Gastrocnemius medialis (tissue), 4 donors: ENCODE measurements around the gene NUSAP1. TPM values are rescaled to one million over a fixed set of nuclear protein-coding genes. Genes with fewer than 3 reads are reported as not detected.
A peak's percentile ranks its signal among the peaks of the same experiment; 100 is the strongest.
"Not testable (repeated sequence)": the region's sequence is repeated elsewhere in the genome, so short reads cannot be mapped to it uniquely, and the experiment has no call there.

Experiments used
- ATAC-seq, 2 donors: fragments of 150-250 bp; one replicate each; pipeline ENCODE4 v1.9.1; 2016
- DNase-seq, 2 donors: peaks; one replicate each; pipeline ENCODE4 v3.0.0-alpha.2; 2019
- H3K27ac ChIP-seq, 4 donors: fragments of 200-600 bp; sonication (generic); 1 replicate in 1 of 4; 2 replicates in 3 of 4; pipeline ENCODE4 v1.5.1; 2016 to 2018; ENCODE audit warnings: mild to moderate bottlenecking in 2 of 4, moderate library complexity in 1 of 4
- H3K27me3 ChIP-seq, 3 donors: fragments of 200-600 bp; sonication (generic) in 2 of 3; 1 replicate in 1 of 3; 2 replicates in 2 of 3; pipeline versions ENCODE4 v1.5.1 to v1.6.0; 2016 to 2019; ENCODE audit warnings: mild to moderate bottlenecking in 1 of 3, moderate library complexity in 1 of 3
- H3K36me3 ChIP-seq, 2 donors: fragments of 200-600 bp; sonication (generic) in 1 of 2; one replicate each; pipeline ENCODE4 v1.5.1; 2017 to 2018
- H3K4me1 ChIP-seq, 2 donors: fragments of 200-600 bp; sonication (generic) in 1 of 2; one replicate each; pipeline ENCODE4 v1.5.1; 2016 to 2017; ENCODE audit warnings: mild to moderate bottlenecking in 2 of 2
- H3K4me3 ChIP-seq, 4 donors: fragments of 200-600 bp; sonication (generic) in 3 of 4; 1 replicate in 1 of 4; 2 replicates in 3 of 4; pipeline ENCODE4 v1.5.1; 2016 to 2019; ENCODE audit warnings: mild to moderate bottlenecking in 2 of 4
- H3K9me3 ChIP-seq, 3 donors: fragments of 200-600 bp; sonication (generic) in 2 of 3; 1 replicate in 1 of 3; 2 replicates in 2 of 3; pipeline ENCODE4 v1.5.1; 2016 to 2019
- POLR2A ChIP-seq, 2 donors: fragments of 450-650 bp; IDR thresholded peaks; one replicate each; pipeline ENCODE4 v1.6.1; 2017; ENCODE audit warnings: antibody characterized with exemption in 2 of 2, mild to moderate bottlenecking in 2 of 2, moderate library complexity in 2 of 2
- in situ Hi-C, 4 donors: fragments of 200-750 bp; cut with MboI; loops; one replicate each; pipeline versions ENCODE4 v1.15.0 to v1.8.0; 2017; ENCODE audit warnings: low sequenced_read_pairs in 4 of 4
- intact Hi-C: fragments of 100-400 bp; cut with DNase I; formaldehyde crosslinking; loops from one replicate; pipeline ENCODE4 v1.15.1; 2023; ENCODE audit warnings: low total_unique reads
- total RNA-seq, 4 donors: library from RNA; depleted of rRNA; stranded (reverse); fragments of >200 nt; gene quantifications; one replicate each; pipeline versions ENCODE4 v1.1.0 to v1.2.3, GENCODE V29; 2016
- TF ChIP-seq, protein P1 (sequence below), 5 experiments: fragments of 450-650 bp in 3 of 5; fragments of 200-600 bp in 2 of 5; sonication (generic) in 2 of 5; IDR thresholded peaks in 4 of 5; conservative IDR thresholded peaks in 1 of 5; 1 replicate in 4 of 5; 2 replicates in 1 of 5; pipeline ENCODE4 v1.5.1; 2016 to 2019; ENCODE audit warnings: antibody characterized with exemption in 5 of 5, mild to moderate bottlenecking in 3 of 5, moderate library complexity in 3 of 5

The NUSAP1 gene
- total RNA-seq, 4 donors from 2014 or later, result 1.8 to 4.1 (median 2.5) TPM

GRCh38 chr15:41291065-41291631 lies 41.5 kb upstream of the NUSAP1 start:
- H3K36me3 ChIP-seq, result peaks cover 6 to 31% of the 10 kb centered on the region in 2 donors
- H3K4me3 ChIP-seq, result no peak overlapping the region
- no peak for ATAC-seq
- no peak for DNase-seq
- intact Hi-C loops (no loop called here), in situ Hi-C loops (loop anchor here in 1 of 4 donors (5.0 kb wide), 1 partner anchor 36 kb away; no protein-coding TSS in a partner anchor)
- peaks cover 11 to 24% of the 10 kb centered on the region in 2 donors for H3K4me1 ChIP-seq
- H3K27me3 ChIP-seq, result no peaks in the 10 kb centered on the region
- H3K9me3 ChIP-seq, result no peaks in the 10 kb centered on the region
- TF ChIP-seq, protein P1, sequence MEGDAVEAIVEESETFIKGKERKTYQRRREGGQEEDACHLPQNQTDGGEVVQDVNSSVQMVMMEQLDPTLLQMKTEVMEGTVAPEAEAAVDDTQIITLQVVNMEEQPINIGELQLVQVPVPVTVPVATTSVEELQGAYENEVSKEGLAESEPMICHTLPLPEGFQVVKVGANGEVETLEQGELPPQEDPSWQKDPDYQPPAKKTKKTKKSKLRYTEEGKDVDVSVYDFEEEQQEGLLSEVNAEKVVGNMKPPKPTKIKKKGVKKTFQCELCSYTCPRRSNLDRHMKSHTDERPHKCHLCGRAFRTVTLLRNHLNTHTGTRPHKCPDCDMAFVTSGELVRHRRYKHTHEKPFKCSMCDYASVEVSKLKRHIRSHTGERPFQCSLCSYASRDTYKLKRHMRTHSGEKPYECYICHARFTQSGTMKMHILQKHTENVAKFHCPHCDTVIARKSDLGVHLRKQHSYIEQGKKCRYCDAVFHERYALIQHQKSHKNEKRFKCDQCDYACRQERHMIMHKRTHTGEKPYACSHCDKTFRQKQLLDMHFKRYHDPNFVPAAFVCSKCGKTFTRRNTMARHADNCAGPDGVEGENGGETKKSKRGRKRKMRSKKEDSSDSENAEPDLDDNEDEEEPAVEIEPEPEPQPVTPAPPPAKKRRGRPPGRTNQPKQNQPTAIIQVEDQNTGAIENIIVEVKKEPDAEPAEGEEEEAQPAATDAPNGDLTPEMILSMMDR (IDR thresholded peaks at IDR 0.05 in 4 of 5, conservative IDR thresholded peaks at IDR 0.05 in 1 of 5), result no peak
- TF ChIP-seq POLR2A (IDR thresholded peaks at IDR 0.05), result no peak
- peak overlapping the region in 2 of 4 donors; percentile 4 to 60 for H3K27ac ChIP-seq

- Histone ChIP-seq H3K27ac (peak overlapping the region in 2 of 4 donors; percentile 20 to 60), H3K27me3 (no peaks in the 10 kb centered on the region), H3K4me3 (no peak overlapping the region), H3K36me3 (peaks cover 0 to 27% of the 10 kb centered on the region in 2 donors), H3K9me3 (no peaks in the 10 kb centered on the region), H3K4me1 (peaks cover 11 to 13% of the 10 kb centered on the region in 2 donors)
- in situ Hi-C loops, result loop anchor here in 1 of 4 donors (5.0 kb wide), 1 partner anchor 35 kb away; no protein-coding TSS in a partner anchor
- TF ChIP-seq, protein P1 (IDR thresholded peaks at IDR 0.05 in 4 of 5, conservative IDR thresholded peaks at IDR 0.05 in 1 of 5), result no peak
- TF ChIP-seq POLR2A (IDR thresholded peaks at IDR 0.05), result no peak
- intact Hi-C loops, result no loop called here
- no peak for DNase-seq
- no peak for ATAC-seq
These were observed 40.2 kb upstream of the NUSAP1 start for GRCh38 chr15:41292521-41292920.

- H3K4me3 ChIP-seq, H3K27me3 ChIP-seq, intact Hi-C loops, in situ Hi-C loops, DNase-seq, H3K9me3 ChIP-seq, ATAC-seq: not testable (repeated sequence)
- Histone ChIP-seq H3K36me3 (peaks cover 0 to 35% of the 10 kb centered on the region in 2 donors), H3K4me1 (peaks cover 0 to 15% of the 10 kb centered on the region in 2 donors), H3K27ac (peak overlapping the region in 1 of 4 donors; percentile 32)
These were observed 31.5 kb upstream of the NUSAP1 start for GRCh38 chr15:41301139-41301538.

GRCh38 chr15:41301587-41301986 lies 31.1 kb upstream of the NUSAP1 start:
- H3K36me3 ChIP-seq, result peaks cover 0 to 35% of the 10 kb centered on the region in 2 donors
- in situ Hi-C loops, result no loop called here

GRCh38 chr15:41304149-41304770 lies 28.4 kb upstream of the NUSAP1 start:
- intact Hi-C loops (no loop called here), in situ Hi-C loops (no loop called here)
- no peak for ATAC-seq
- Histone ChIP-seq H3K4me3 (no peak overlapping the region), H3K27me3 (no peaks in the 10 kb centered on the region), H3K4me1 (peaks cover 5 to 38% of the 10 kb centered on the region in 2 donors), H3K27ac (peak overlapping the region in 2 of 4 donors; percentile 47 to 93), H3K36me3 (peaks cover 0 to 8% of the 10 kb centered on the region in 2 donors), H3K9me3 (no peaks in the 10 kb centered on the region)
- DNase-seq, result no peak
- TF ChIP-seq POLR2A (IDR thresholded peaks at IDR 0.05), result no peak
- TF ChIP-seq, protein P1 (IDR thresholded peaks at IDR 0.05 in 4 of 5, conservative IDR thresholded peaks at IDR 0.05 in 1 of 5), result no peak

More at GRCh38 chr15:41301587-41301986, 31.1 kb upstream of the NUSAP1 start:
- DNase-seq, result no peak
- Histone ChIP-seq H3K27me3 (no peaks in the 10 kb centered on the region), H3K27ac (peak overlapping the region in 1 of 4 donors; percentile 32), H3K4me3 (no peak overlapping the region), H3K4me1 (peaks cover 0 to 19% of the 10 kb centered on the region in 2 donors), H3K9me3 (no peaks in the 10 kb centered on the region)
- no peak for ATAC-seq
- intact Hi-C loops, result no loop called here
- TF ChIP-seq, protein P1 (IDR thresholded peaks at IDR 0.05 in 4 of 5, conservative IDR thresholded peaks at IDR 0.05 in 1 of 5), result no peak
- no peak for TF ChIP-seq POLR2A (IDR thresholded peaks at IDR 0.05)
